Prostate gland (tissue), 2 donors: ENCODE measurements around the gene SLC43A2. TPM values are rescaled to one million over a fixed set of nuclear protein-coding genes. Genes with fewer than 3 reads are reported as not detected.

Source experiments
- DNase-seq: peaks from one replicate; pipeline ENCODE4 v3.0.0-alpha.2; 2019; ENCODE audit warnings: low spot score
- H3K27ac ChIP-seq, 2 donors: fragments of 200-600 bp; sonication (generic); 2 replicates each; pipeline ENCODE4 v1.5.1; 2017 to 2019
- H3K27me3 ChIP-seq: fragments of 200-600 bp; sonication (generic); replicated peaks from 2 replicates; pipeline ENCODE4 v1.5.1; 2019; ENCODE audit not compliant: insufficient read depth
- H3K36me3 ChIP-seq, 2 donors: fragments of 200-600 bp; sonication (generic); 1 replicate in 1 of 2; 2 replicates in 1 of 2; pipeline versions ENCODE4 v1.5.1 to v1.8.1; 2017 to 2019
- H3K4me1 ChIP-seq: fragments of 200-600 bp; sonication (generic); replicated peaks from 2 replicates; pipeline ENCODE4 v1.5.1; 2019
- H3K4me3 ChIP-seq, 2 donors: fragments of 200-600 bp; sonication (generic); 2 replicates each; pipeline ENCODE4 v1.5.1; 2017 to 2019
- H3K9me3 ChIP-seq: fragments of 200-600 bp; sonication (generic); 2 replicates; pipeline ENCODE4 v1.5.1; 2017
- POLR2A ChIP-seq: fragments of 450-650 bp; IDR thresholded peaks from one replicate; pipeline ENCODE4 v1.6.1; 2016; ENCODE audit warnings: antibody characterized with exemption, mild to moderate bottlenecking
- POLR2AphosphoS5 ChIP-seq: sonication (generic); formaldehyde crosslinking; IDR thresholded peaks from one replicate; pipeline ENCODE4 v1.6.1; 2017; ENCODE audit warnings: antibody characterized with exemption
- WGBS: methylation state at CpG from one replicate; pipeline ENCODE4 v1.1.5; 2018; 5-methylcytosine and 5-hydroxymethylcytosine counted together
- intact Hi-C: fragments of 100-400 bp; cut with DNase I; formaldehyde crosslinking; loops from one replicate; pipeline ENCODE4 v1.14.2; 2022
- total RNA-seq, 2 donors: library from RNA; depleted of rRNA; stranded (reverse); fragments of >200 nt; gene quantifications; one replicate each; pipeline ENCODE4 v1.1.0, GENCODE V29; 2016
- TF ChIP-seq, protein P1 (sequence below), 4 experiments: fragments of 200-600 bp in 2 of 4; fragments of 450-650 bp in 2 of 4; sonication (generic) in 2 of 4; IDR thresholded peaks; 1 replicate in 3 of 4; 2 replicates in 1 of 4; pipeline ENCODE4 v1.5.1; 2016 to 2019; ENCODE audit warnings: antibody characterized with exemption in 4 of 4, mild to moderate bottlenecking in 2 of 4, moderate library complexity in 2 of 4

SLC43A2 gene
- total RNA-seq, 2 donors from 2014 or later = 11.8 to 14.8 TPM

DNA sequence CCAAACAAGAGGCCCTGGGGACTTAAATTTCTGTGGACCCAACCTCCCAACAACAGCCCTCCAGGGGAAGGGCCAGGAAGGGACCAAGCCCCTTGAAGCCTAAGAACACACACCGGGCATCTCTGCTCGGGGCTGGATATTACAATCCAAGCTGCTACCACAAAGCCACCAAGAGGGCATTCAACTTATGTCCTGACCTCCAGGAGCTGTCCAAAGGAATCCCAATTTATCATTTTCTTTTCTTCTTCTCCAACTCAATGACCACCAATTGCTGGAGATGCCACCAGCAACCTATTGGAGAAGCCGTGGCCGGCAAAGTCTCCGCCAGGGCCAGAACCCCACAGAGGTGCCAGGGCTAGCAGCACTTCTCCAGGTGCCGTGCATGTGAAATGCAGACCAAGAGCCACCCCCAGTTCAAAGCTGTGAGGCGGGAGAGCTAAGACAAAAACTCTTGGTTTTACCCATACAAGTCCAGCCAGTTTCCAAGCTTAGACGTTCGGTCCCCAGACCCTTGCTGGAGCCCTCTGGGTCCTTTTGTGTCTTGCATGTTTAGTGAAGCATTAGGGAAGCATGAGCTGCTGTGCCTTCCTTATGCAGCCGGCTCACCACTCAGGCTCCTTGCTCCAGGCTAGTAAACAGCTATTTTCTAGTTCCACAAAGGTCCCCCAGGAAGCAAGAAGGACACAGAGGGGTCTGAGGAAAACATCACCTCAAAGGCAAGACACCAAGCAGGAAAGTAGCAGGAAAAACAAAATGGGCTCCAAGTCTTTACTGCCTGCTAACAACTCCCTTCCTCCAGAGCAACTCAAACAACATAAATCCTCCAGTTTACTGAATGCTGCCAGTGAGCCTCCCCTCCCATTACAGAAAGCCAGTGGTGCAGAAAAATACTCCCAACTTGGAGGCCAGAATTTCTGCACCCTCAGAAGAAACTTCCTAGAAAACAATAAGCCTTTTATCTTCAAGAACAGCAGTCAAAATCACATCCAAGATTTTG, 69.3 kb downstream of the SLC43A2 start:
- peak overlapping the region; percentile 1 to 91 for H3K27ac ChIP-seq
- intact Hi-C loops = no loop called here
- WGBS = 69% methylated on average over 10 of the region's 10 CpGs
- no peaks in the 10 kb centered on the region for H3K27me3 ChIP-seq
- H3K36me3 ChIP-seq = no peaks in the 10 kb centered on the region
- TF ChIP-seq, protein P1, sequence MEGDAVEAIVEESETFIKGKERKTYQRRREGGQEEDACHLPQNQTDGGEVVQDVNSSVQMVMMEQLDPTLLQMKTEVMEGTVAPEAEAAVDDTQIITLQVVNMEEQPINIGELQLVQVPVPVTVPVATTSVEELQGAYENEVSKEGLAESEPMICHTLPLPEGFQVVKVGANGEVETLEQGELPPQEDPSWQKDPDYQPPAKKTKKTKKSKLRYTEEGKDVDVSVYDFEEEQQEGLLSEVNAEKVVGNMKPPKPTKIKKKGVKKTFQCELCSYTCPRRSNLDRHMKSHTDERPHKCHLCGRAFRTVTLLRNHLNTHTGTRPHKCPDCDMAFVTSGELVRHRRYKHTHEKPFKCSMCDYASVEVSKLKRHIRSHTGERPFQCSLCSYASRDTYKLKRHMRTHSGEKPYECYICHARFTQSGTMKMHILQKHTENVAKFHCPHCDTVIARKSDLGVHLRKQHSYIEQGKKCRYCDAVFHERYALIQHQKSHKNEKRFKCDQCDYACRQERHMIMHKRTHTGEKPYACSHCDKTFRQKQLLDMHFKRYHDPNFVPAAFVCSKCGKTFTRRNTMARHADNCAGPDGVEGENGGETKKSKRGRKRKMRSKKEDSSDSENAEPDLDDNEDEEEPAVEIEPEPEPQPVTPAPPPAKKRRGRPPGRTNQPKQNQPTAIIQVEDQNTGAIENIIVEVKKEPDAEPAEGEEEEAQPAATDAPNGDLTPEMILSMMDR (IDR thresholded peaks at IDR 0.05) = no peak
- H3K9me3 ChIP-seq = no peaks in the 10 kb centered on the region
- DNase-seq = no peak
- peaks cover 33% of the 10 kb centered on the region for H3K4me1 ChIP-seq
- peak overlapping the region in 1 of 2 donors; percentile 2 for H3K4me3 ChIP-seq

- H3K4me1 ChIP-seq = peaks cover 33% of the 10 kb centered on the region
- H3K27me3 ChIP-seq = no peaks in the 10 kb centered on the region
- H3K4me3 ChIP-seq = no peak overlapping the region
- no peaks in the 10 kb centered on the region for H3K36me3 ChIP-seq
- no peak for TF ChIP-seq POLR2A
- no peak for TF ChIP-seq POLR2AphosphoS5
- TF ChIP-seq, protein P1 (IDR thresholded peaks at IDR 0.05) = no peak
- no peak for DNase-seq
- no peaks in the 10 kb centered on the region for H3K9me3 ChIP-seq
- intact Hi-C loops = no loop called here
- no peak overlapping the region for H3K27ac ChIP-seq
- WGBS = 66% methylated on average over 3 of the region's 3 CpGs
Measured at GRCh38 chr17:1558401-1558800, 70.2 kb downstream of the SLC43A2 start.

GRCh38 chr17:1557355-1558095, 71.1 kb downstream of the SLC43A2 start:
- no peak for DNase-seq
- Histone ChIP-seq H3K4me1 (peaks cover 33% of the 10 kb centered on the region), H3K27me3 (no peaks in the 10 kb centered on the region), H3K27ac (no peak overlapping the region), H3K4me3 (no peak overlapping the region), H3K36me3 (no peaks in the 10 kb centered on the region), H3K9me3 (no peaks in the 10 kb centered on the region)
- 76% methylated on average over 22 of the region's 22 CpGs for whole genome bisulfite sequencing
- intact Hi-C loops = no loop called here
- TF ChIP-seq POLR2A (no peak), POLR2AphosphoS5 (no peak)
- TF ChIP-seq, protein P1 (IDR thresholded peaks at IDR 0.05) = no peak

DNA sequence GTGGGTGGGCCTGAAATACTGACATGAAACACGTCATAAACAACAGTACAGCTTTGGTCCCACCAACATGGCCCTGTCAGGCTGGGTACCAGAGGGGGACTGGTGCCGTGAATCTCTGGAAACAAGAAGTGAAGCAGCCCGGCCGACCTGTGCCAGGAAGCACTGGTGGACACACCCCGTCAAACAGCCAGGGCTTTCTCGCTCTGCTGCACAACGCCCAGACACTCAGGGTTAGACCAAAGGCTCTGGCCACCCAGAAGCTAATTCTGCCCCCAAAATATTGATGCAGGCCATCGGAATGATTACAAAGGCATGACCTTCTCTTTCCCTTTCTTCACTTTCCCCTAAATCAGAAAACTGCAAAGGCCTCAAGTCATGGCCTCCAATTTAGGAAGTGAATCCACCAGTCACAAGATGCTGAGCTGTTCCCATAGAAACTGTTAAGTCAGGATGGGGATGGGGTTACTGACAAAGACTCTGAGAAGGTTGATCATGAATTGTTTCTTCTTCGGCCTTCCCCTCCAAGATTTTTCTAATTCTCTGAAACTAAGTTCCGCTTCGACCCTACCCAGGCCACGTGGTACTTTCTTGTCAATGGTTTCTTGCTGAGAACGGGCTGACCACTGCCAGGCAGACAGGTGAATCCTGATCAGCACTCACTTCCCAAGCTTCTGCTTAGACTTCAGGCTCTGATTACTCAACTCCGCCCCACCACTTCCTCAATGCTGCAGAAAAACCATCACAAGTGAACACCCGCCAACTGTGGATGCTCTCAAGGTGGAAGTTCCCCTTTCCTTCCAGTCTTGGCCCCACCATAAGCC, 72.8 kb downstream of the SLC43A2 start:
- H3K4me1 ChIP-seq = peaks cover 24% of the 10 kb centered on the region
- no peak for TF ChIP-seq POLR2A

More for the DNA sequence above, 72.8 kb downstream of the SLC43A2 start:
- no peak for DNase-seq
- Histone ChIP-seq H3K27ac (no peak overlapping the region), H3K36me3 (no peaks in the 10 kb centered on the region), H3K27me3 (no peaks in the 10 kb centered on the region), H3K4me3 (no peak overlapping the region), H3K9me3 (no peaks in the 10 kb centered on the region)
- intact Hi-C loops = no loop called here
- 68% methylated on average over 15 of the region's 15 CpGs for WGBS
